Activated B cell treated with CpG ODN at 0.5 μM for 24 hours (primary cell): ENCODE results near the gene FLII. TPM values are rescaled to one million over a fixed set of nuclear protein-coding genes. Genes with fewer than 3 reads are reported as not detected.

Experiments used
- ATAC-seq: fragments of 200-7000 bp; cut with Tn5 transposase; one replicate; pipeline ENCODE4 v1.10.0; 2021; ENCODE audit warnings: low read depth, mild to moderate bottlenecking, moderate library complexity
- CTCF ChIA-PET: fragments of 350-600 bp; sonication (Branson Sonifier 250); formaldehyde crosslinking; loops from one replicate; lab custom pipeline; 2021; ENCODE audit warnings: antibody characterized with exemption; lab: Charles Lee
- POLR2A ChIA-PET: fragments of 350-600 bp; sonication (Branson Sonifier 250); formaldehyde crosslinking; loops from one replicate; lab custom pipeline; 2021; ENCODE audit warnings: antibody characterized with exemption; lab: Charles Lee
- DNase-seq: peaks from one replicate; pipeline ENCODE4 v3.0.0; 2022
- H3K27ac Mint-ChIP-seq: one replicate; pipeline ENCODE4 v1.8.0; 2020; ENCODE audit warnings: mixed read lengths
- H3K27me3 Mint-ChIP-seq: one replicate; pipeline ENCODE4 v1.8.0; 2021; ENCODE audit warnings: mixed read lengths
- H3K36me3 Mint-ChIP-seq: one replicate; pipeline ENCODE4 v1.8.0; 2021; ENCODE audit warnings: low read depth, mixed read lengths
- H3K4me1 Mint-ChIP-seq: one replicate; pipeline ENCODE4 v1.8.0; 2021; ENCODE audit warnings: mixed read lengths
- H3K4me3 Mint-ChIP-seq: one replicate; pipeline ENCODE4 v1.8.0; 2020; ENCODE audit warnings: mild to moderate bottlenecking, mixed read lengths
- H3K9me3 Mint-ChIP-seq: one replicate; pipeline ENCODE4 v1.8.0; 2020; ENCODE audit warnings: mixed read lengths
- CTCF ChIP-seq: fragments of 200-600 bp; IDR thresholded peaks from one replicate; pipeline ENCODE4 v1.8.0; 2022; ENCODE audit warnings: antibody characterized with exemption, mild to moderate bottlenecking
- intact Hi-C: fragments of 100-400 bp; cut with micrococcal nuclease; formaldehyde crosslinking; loops from one replicate; pipeline ENCODE4 v1.15.1; 2024
- total RNA-seq: library from RNA; stranded (reverse); gene quantifications from 2 replicates; pipeline ENCODE4 v1.2.3, GENCODE V29; 2022

Gene FLII
- total RNA-seq, 1 donor from 2014 or later = 291 TPM

DNA sequence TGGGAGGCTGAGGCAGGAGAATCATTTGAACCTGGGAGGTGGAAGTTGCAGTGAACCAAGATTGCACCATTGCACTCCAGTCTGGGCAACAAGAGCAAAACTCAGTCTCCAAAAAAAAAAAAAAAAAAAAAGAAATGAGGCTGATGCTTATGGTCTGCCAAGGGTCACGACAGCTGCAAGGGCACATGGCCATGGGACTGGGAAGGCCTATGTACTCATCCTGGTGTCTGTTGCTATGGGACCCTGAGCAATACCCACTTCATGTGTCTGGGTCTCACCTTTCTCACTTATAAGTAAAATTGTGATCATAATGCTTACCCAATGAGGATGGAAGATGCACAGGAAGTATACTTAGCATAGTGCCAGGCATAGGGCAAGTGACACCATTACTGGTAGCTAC, 18.5 kb upstream of the FLII start:
- no peaks in the 10 kb centered on the region for H3K9me3 Mint-ChIP-seq
- H3K4me3 Mint-ChIP-seq = no peak overlapping the region
- CTCF ChIA-PET = no interaction called here
- DNase-seq (no peak), ATAC-seq (no peak)
- no peak overlapping the region for H3K27ac Mint-ChIP-seq
- no peak for TF ChIP-seq CTCF
- H3K27me3 Mint-ChIP-seq = no peaks in the 10 kb centered on the region
- POLR2A ChIA-PET = interaction anchor here (0.6 to 0.7 kb wide), 2 partner anchors 10 to 39 kb away, joined by 3 to 4 read pairs; no protein-coding TSS in a partner anchor
- H3K36me3 Mint-ChIP-seq = peaks cover 67% of the 10 kb centered on the region
- no peaks in the 10 kb centered on the region for H3K4me1 Mint-ChIP-seq
- intact Hi-C loops = no loop called here

GRCh38 chr17:18270046-18270931, 11.8 kb upstream of the FLII start:
- POLR2A ChIA-PET = interaction anchor here (0.5 to 0.6 kb wide), 2 partner anchors 81 to 96 kb away, joined by 3 read pairs; no protein-coding TSS in a partner anchor
- no peaks in the 10 kb centered on the region for H3K4me1 Mint-ChIP-seq
- no peak overlapping the region for H3K4me3 Mint-ChIP-seq
- DNase-seq (no peak), ATAC-seq (no peak)
- H3K27ac Mint-ChIP-seq = no peak overlapping the region
- H3K36me3 Mint-ChIP-seq = peaks cover 22% of the 10 kb centered on the region
- no peak for TF ChIP-seq CTCF
- no peaks in the 10 kb centered on the region for H3K9me3 Mint-ChIP-seq
- no peaks in the 10 kb centered on the region for H3K27me3 Mint-ChIP-seq
- intact Hi-C loops = no loop called here
- CTCF ChIA-PET = no interaction called here

- POLR2A ChIA-PET = no interaction called here
- ATAC-seq (no peak), DNase-seq (no peak)
- Mint-ChIP-seq H3K27ac (no peak overlapping the region), H3K27me3 (no peaks in the 10 kb centered on the region), H3K36me3 (peaks cover 19% of the 10 kb centered on the region), H3K4me3 (no peak overlapping the region), H3K4me1 (no peaks in the 10 kb centered on the region), H3K9me3 (no peaks in the 10 kb centered on the region)
- CTCF ChIA-PET = interaction anchor here (0.6 kb wide), 1 partner anchor 1756 kb away, joined by 4 read pairs; no protein-coding TSS in a partner anchor
- intact Hi-C loops = no loop called here
- no peak for TF ChIP-seq CTCF
Measured at GRCh38 chr17:18267927-18268711, 9.6 kb upstream of the FLII start.

DNA sequence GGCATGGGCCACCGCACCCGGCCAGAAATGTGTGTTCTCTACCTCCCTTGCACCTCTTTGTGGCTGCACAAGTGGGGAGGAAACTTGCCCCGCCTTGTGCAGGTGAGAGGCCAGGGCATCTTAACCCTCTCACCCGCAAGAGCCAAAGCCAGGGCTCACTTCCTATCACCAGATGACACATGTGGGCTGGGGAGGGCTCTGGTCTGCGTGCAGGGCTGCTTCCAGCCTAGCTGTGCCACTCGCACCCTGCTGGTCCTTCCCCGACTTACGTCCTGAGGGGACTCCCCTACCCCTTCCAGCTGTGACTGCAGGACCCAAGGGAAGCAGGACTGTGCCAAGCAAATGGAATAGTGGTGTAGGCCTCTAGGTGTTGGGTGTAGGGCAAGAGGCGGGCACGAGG, 8.8 kb upstream of the FLII start:
- Mint-ChIP-seq H3K27me3 (no peaks in the 10 kb centered on the region), H3K27ac (no peak overlapping the region), H3K36me3 (peaks cover 13% of the 10 kb centered on the region), H3K9me3 (no peaks in the 10 kb centered on the region), H3K4me1 (no peaks in the 10 kb centered on the region), H3K4me3 (no peak overlapping the region)
- TF ChIP-seq CTCF = no peak
- CTCF ChIA-PET = no interaction called here
- intact Hi-C loops = no loop called here
- POLR2A ChIA-PET = no interaction called here
- ATAC-seq = no peak
- DNase-seq = no peak
